ENCODE results near the gene CALCOCO2. TPM values are rescaled to one million over a fixed set of nuclear protein-coding genes. Genes with fewer than 3 reads are reported as not detected.

The CALCOCO2 gene
- total and polyA plus RNA-seq, 2 of the 13 experiments (the other 11 are each of a cell fraction or from before 2014, with no cell fraction given), result 72.9 to 111 TPM

- TF ChIP-seq ZNF749 (CRISPR knock-in tag; IDR thresholded peaks at IDR 0.05; ENCODE audit: borderline replicate concordance) (no peak), ZNF264 (CRISPR knock-in tag; IDR thresholded peaks at IDR 0.05) (no peak), ZNF235 (CRISPR knock-in tag; IDR thresholded peaks at IDR 0.05; ENCODE audit: borderline replicate concordance) (no peak), NR2C2 (CRISPR knock-in tag; IDR thresholded peaks at IDR 0.05; ENCODE audit: borderline replicate concordance) (no peak), PLRG1 (conservative IDR thresholded peaks at IDR 0.05) (no peak), ZNF574 (CRISPR knock-in tag; IDR thresholded peaks at IDR 0.05) (peak; percentile 38; the same call in 1 of the 2 replicates), ATF4 (CRISPR knock-in tag; IDR thresholded peaks at IDR 0.05) (no peak), USF2 (IDR thresholded peaks at IDR 0.05; ENCODE audit: low read depth, low read length) (0 out of 2 replicates have a peak, but pooled peaks have one; percentile 21), USF2 (CRISPR knock-in tag; IDR thresholded peaks at IDR 0.05; ENCODE audit: borderline replicate concordance) (no peak), ARNT2 (CRISPR knock-in tag; IDR thresholded peaks at IDR 0.05; ENCODE audit: low read depth) (no peak), ZNF740 (CRISPR knock-in tag; IDR thresholded peaks at IDR 0.05) (no peak), AKNA (CRISPR knock-in tag; IDR thresholded peaks at IDR 0.05; ENCODE audit: borderline replicate concordance) (no peak), ATF3 (CRISPR knock-in tag; IDR thresholded peaks at IDR 0.05) (no peak)
Measured at GRCh38 chr17:48878920-48879898, 48.4 kb downstream of the CALCOCO2 start (continued).
